B cell (primary cell): ENCODE measurements around the gene SHLD1. TPM values are rescaled to one million over a fixed set of nuclear protein-coding genes. Genes with fewer than 3 reads are reported as not detected.

Source experiments
- ATAC-seq: fragments of 200-7000 bp; cut with Tn5 transposase; one replicate; pipeline ENCODE4 v1.10.0; 2021; ENCODE audit warnings: low read depth, mild to moderate bottlenecking, moderate number of reproducible peaks, moderate library complexity
- CTCF ChIA-PET: fragments of 350-600 bp; sonication (Branson Sonifier 250); formaldehyde crosslinking; loops from one replicate; lab custom pipeline; 2021; ENCODE audit warnings: antibody characterized with exemption, inconsistent platforms; lab: Charles Lee
- POLR2A ChIA-PET: fragments of 350-600 bp; sonication (Branson Sonifier 250); formaldehyde crosslinking; loops from one replicate; lab custom pipeline; 2021; ENCODE audit warnings: antibody characterized with exemption; lab: Charles Lee
- DNase-seq: peaks from one replicate; pipeline ENCODE4 v3.0.0; 2013
- H2AFZ ChIP-seq: 2 replicates; pipeline ENCODE4 v1.6.1; 2012; ENCODE audit warnings: mild to moderate bottlenecking, low read depth, low read length; ENCODE audit not compliant: insufficient read depth, poor library complexity, severe bottlenecking
- H3K27ac ChIP-seq, 2 donors: 1 replicate in 1 of 2; 2 replicates in 1 of 2; pipeline ENCODE4 v1.5.1; 2012 to 2013; ENCODE audit warnings: low read length in 2 of 2, mild to moderate bottlenecking in 2 of 2, moderate library complexity in 1 of 2
- H3K27me3 ChIP-seq, 4 experiments: fragments of 200-600 bp in 1 of 4; sonication (generic) in 1 of 4; replicated peaks in 1 of 4; 1 replicate in 2 of 4; 2 replicates in 2 of 4; pipeline versions ENCODE4 v1.6.1 to v1.7.0; 2013 to 2016; ENCODE audit warnings: low read length in 3 of 4, mild to moderate bottlenecking in 2 of 4, mixed read lengths in 1 of 4, moderate library complexity in 1 of 4; ENCODE audit not compliant: insufficient read depth in 4 of 4, control insufficient read depth in 3 of 4; ENCODE audit errors: control extremely low read depth in 1 of 4
- H3K36me3 ChIP-seq, 2 experiments: replicated peaks in 1 of 2; 1 replicate in 1 of 2; 2 replicates in 1 of 2; pipeline versions ENCODE4 v1.6.1 to v1.7.1; 2013; ENCODE audit warnings: low read length in 1 of 2; ENCODE audit not compliant: insufficient read depth in 2 of 2, control insufficient read depth in 1 of 2; ENCODE audit errors: control extremely low read depth in 1 of 2, extremely low read depth in 1 of 2
- H3K4me1 ChIP-seq, 2 donors: fragments of 200-600 bp in 1 of 2; sonication (generic) in 1 of 2; 1 replicate in 1 of 2; 2 replicates in 1 of 2; pipeline versions ENCODE4 v1.5.1 to v1.6.1; 2013 to 2017; ENCODE audit warnings: low read length in 2 of 2; ENCODE audit not compliant: control insufficient read depth in 2 of 2, insufficient read depth in 2 of 2
- H3K4me2 ChIP-seq: replicated peaks from 2 replicates; pipeline ENCODE3; 2012; ENCODE audit warnings: mild to moderate bottlenecking, low read depth, low read length; ENCODE audit not compliant: poor library complexity, severe bottlenecking
- H3K4me3 ChIP-seq, 5 experiments: fragments of 200-600 bp in 1 of 5; sonication (generic) in 1 of 5; 1 replicate in 3 of 5; 2 replicates in 2 of 5; pipeline versions ENCODE4 v1.5.1 to v1.7.0; 2011 to 2016; ENCODE audit warnings: low read length in 4 of 5, mild to moderate bottlenecking in 4 of 5, low read depth in 2 of 5, control low read depth in 1 of 5, moderate library complexity in 1 of 5; ENCODE audit not compliant: insufficient read depth in 1 of 5; ENCODE audit errors: control extremely low read depth in 1 of 5, extremely low read depth in 1 of 5
- H3K79me2 ChIP-seq: fragments of 200-600 bp; sonication (generic); one replicate; pipeline ENCODE4 v1.6.0; 2016; ENCODE audit warnings: low read length; ENCODE audit not compliant: control insufficient read depth, insufficient read depth
- H3K9ac ChIP-seq: fragments of 200-600 bp; sonication (generic); 2 replicates; pipeline ENCODE4 v1.6.1; 2017; ENCODE audit warnings: mild to moderate bottlenecking, low read length, moderate library complexity
- H3K9me3 ChIP-seq, 3 donors: one replicate each; pipeline versions ENCODE4 v1.6.1 to v1.7.1; 2013; ENCODE audit warnings: low read length in 2 of 3; ENCODE audit not compliant: control insufficient read depth in 2 of 3, insufficient read depth in 1 of 3; ENCODE audit errors: control extremely low read depth in 1 of 3
- H4K20me1 ChIP-seq: 2 replicates; pipeline ENCODE4 v1.6.0; 2012; ENCODE audit warnings: mild to moderate bottlenecking, low read length; ENCODE audit not compliant: insufficient read depth, control insufficient read depth, poor library complexity, severe bottlenecking
- H3K27ac Mint-ChIP-seq: one replicate; pipeline ENCODE4 v1.8.0; 2021; ENCODE audit warnings: mixed read lengths
- H3K27me3 Mint-ChIP-seq: one replicate; pipeline ENCODE4 v1.8.0; 2021; ENCODE audit warnings: mixed read lengths
- H3K4me1 Mint-ChIP-seq: one replicate; pipeline ENCODE4 v1.8.0; 2021; ENCODE audit warnings: mixed read lengths
- H3K4me3 Mint-ChIP-seq: one replicate; pipeline ENCODE4 v1.8.0; 2021; ENCODE audit warnings: mixed read lengths
- H3K9me3 Mint-ChIP-seq: one replicate; pipeline ENCODE4 v1.8.0; 2022; ENCODE audit warnings: mixed read lengths; ENCODE audit not compliant: insufficient read depth
- EZH2 ChIP-seq: IDR thresholded peaks from 2 replicates; pipeline ENCODE4 v1.6.1; 2012; ENCODE audit warnings: borderline replicate concordance, low read depth, mild to moderate bottlenecking, moderate library complexity, low read length; ENCODE audit not compliant: insufficient read depth, poor library complexity, severe bottlenecking
- WGBS: methylation state at CpG from one replicate; pipeline ENCODE4 v1.1.5; 2013; ENCODE audit warnings: missing lambda C conversion rate; ENCODE audit not compliant: insufficient coverage; 5-methylcytosine and 5-hydroxymethylcytosine counted together
- intact Hi-C: fragments of 100-400 bp; cut with micrococcal nuclease; formaldehyde crosslinking; loops from one replicate; pipeline ENCODE4 v1.10.0; 2022
- polyA plus RNA-seq: library from polyadenylated mRNA; depleted of rRNA; stranded (reverse); fragments of >200 nt; gene quantifications from 2 replicates; pipeline ENCODE4 v1.2.3, GENCODE V29; 2012
- total RNA-seq, 2 donors: library from RNA; stranded (reverse); fragments of 120-200 nt in 1 of 2; gene quantifications; 1 replicate in 1 of 2; 2 replicates in 1 of 2; pipeline versions ENCODE4 v1.2.3 to v1.2.4, GENCODE V29; 2013 to 2022
- TF ChIP-seq, protein P1 (sequence below): fragments of 200-600 bp; IDR thresholded peaks from one replicate; pipeline ENCODE4 v1.8.0; 2022; ENCODE audit warnings: antibody characterized with exemption, mild to moderate bottlenecking

SHLD1 gene
- total and polyA plus RNA-seq, 2 donors (not counting 1 experiment from before 2014, with no cell fraction given) = 15.4 to 18.5 TPM

DNA sequence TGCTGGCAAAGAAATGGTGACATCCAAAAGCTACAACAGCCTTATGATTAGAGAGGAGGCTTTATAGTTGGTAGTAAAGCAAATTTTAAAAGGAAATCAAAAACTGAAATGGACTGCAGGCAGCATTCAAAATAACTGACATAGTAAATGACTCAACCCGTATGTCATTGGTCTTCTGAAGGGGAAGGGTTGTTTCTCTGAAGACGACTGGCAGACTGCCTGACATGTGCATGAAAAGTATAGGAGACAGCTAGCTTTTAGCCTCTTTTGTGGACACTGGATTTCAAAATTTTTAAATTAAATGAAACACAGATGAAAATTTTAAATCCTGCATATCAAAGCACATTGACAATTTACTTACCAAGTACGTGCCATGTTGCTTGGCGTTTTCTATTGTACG lies 109.4 kb downstream of the SHLD1 start:
- H3K36me3 ChIP-seq = peaks cover 3 to 12% of the 10 kb centered on the region in 2 experiments
- intact Hi-C loops = no loop called here
- no peak overlapping the region for H3K27ac Mint-ChIP-seq
- H3K27me3 Mint-ChIP-seq = no peaks in the 10 kb centered on the region
- no peak overlapping the region for H3K9ac ChIP-seq
- TF ChIP-seq, protein P1, sequence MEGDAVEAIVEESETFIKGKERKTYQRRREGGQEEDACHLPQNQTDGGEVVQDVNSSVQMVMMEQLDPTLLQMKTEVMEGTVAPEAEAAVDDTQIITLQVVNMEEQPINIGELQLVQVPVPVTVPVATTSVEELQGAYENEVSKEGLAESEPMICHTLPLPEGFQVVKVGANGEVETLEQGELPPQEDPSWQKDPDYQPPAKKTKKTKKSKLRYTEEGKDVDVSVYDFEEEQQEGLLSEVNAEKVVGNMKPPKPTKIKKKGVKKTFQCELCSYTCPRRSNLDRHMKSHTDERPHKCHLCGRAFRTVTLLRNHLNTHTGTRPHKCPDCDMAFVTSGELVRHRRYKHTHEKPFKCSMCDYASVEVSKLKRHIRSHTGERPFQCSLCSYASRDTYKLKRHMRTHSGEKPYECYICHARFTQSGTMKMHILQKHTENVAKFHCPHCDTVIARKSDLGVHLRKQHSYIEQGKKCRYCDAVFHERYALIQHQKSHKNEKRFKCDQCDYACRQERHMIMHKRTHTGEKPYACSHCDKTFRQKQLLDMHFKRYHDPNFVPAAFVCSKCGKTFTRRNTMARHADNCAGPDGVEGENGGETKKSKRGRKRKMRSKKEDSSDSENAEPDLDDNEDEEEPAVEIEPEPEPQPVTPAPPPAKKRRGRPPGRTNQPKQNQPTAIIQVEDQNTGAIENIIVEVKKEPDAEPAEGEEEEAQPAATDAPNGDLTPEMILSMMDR = no peak
- no peak for TF ChIP-seq EZH2
- no peak for ATAC-seq
- ChIA-PET POLR2A (no interaction called here), CTCF (interaction anchor here (0.6 kb wide), 1 partner anchor 324 kb away, joined by 4 read pairs; no protein-coding TSS in a partner anchor)
- 89% methylated on average over 5 of the region's 5 CpGs for WGBS
- no peaks in the 10 kb centered on the region for H3K9me3 ChIP-seq
- no peaks in the 10 kb centered on the region for H3K27me3 ChIP-seq
- DNase-seq = no peak
- H3K27ac ChIP-seq = no peak overlapping the region
- no peaks in the 10 kb centered on the region for H3K79me2 ChIP-seq
- H3K4me3 Mint-ChIP-seq = no peak overlapping the region
- H4K20me1 ChIP-seq = no peaks in the 10 kb centered on the region
- no peak overlapping the region for H3K4me2 ChIP-seq
- no peak overlapping the region for H2AFZ ChIP-seq
- H3K4me3 ChIP-seq = no peak overlapping the region
- no peaks in the 10 kb centered on the region for H3K4me1 ChIP-seq
- H3K4me1 Mint-ChIP-seq = no peaks in the 10 kb centered on the region
- H3K9me3 Mint-ChIP-seq = no peaks in the 10 kb centered on the region

DNA sequence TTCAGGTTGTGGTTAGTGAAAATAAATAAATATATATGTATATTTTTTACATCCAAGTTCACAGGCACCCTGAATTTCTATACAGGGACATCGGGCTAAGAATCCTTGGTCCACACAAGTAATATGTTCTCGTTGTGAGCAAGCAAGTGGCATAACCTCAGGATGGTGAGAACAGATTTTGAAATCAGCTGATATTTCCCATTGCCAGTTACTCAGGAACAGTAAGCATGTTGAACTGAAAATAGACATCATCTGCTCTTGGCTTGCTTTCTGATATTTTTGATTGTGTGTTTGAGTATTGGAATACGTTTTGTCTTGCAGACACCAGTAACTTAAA lies 112.5 kb downstream of the SHLD1 start:
- TF ChIP-seq EZH2 = no peak
- TF ChIP-seq, protein P1 = no peak
- H3K27ac ChIP-seq = no peak overlapping the region
- ATAC-seq = no peak

More for the DNA sequence above, 112.5 kb downstream of the SHLD1 start:
- Histone ChIP-seq H2AFZ (no peak overlapping the region), H3K4me2 (no peak overlapping the region), H3K4me1 (no peaks in the 10 kb centered on the region), H3K27me3 (no peaks in the 10 kb centered on the region), H3K9me3 (no peaks in the 10 kb centered on the region), H4K20me1 (no peaks in the 10 kb centered on the region), H3K9ac (no peak overlapping the region), H3K36me3 (peaks cover 0 to 12% of the 10 kb centered on the region in 2 experiments), H3K79me2 (no peaks in the 10 kb centered on the region), H3K4me3 (no peak overlapping the region)
- Mint-ChIP-seq H3K27ac (no peak overlapping the region), H3K9me3 (no peaks in the 10 kb centered on the region), H3K4me3 (no peak overlapping the region), H3K27me3 (no peaks in the 10 kb centered on the region), H3K4me1 (no peaks in the 10 kb centered on the region)
- 83% methylated on average over 1 of the region's 3 CpGs for WGBS
- DNase-seq = no peak
- POLR2A ChIA-PET = no interaction called here
- CTCF ChIA-PET = no interaction called here
- intact Hi-C loops = no loop called here
